Neutrophil (primary cell): ENCODE results near the gene ECHDC3.

Experiments used
- H3K27ac ChIP-seq: fragments of 200-600 bp; sonication (generic); 2 replicates; pipeline ENCODE4 v1.5.1; 2016; ENCODE audit warnings: mild to moderate bottlenecking, moderate library complexity
- H3K27me3 ChIP-seq: fragments of 200-600 bp; sonication (generic); 2 replicates; pipeline ENCODE4 v1.6.0; 2016; ENCODE audit warnings: mild to moderate bottlenecking
- H3K36me3 ChIP-seq: fragments of 200-600 bp; sonication (generic); 2 replicates; pipeline ENCODE4 v1.5.1; 2017
- H3K4me1 ChIP-seq, 2 experiments: fragments of 200-600 bp in 1 of 2; sonication (generic) in 1 of 2; 1 replicate in 1 of 2; 2 replicates in 1 of 2; pipeline versions ENCODE4 v1.5.1 to v1.6.1; 2013 to 2016; ENCODE audit warnings: low read depth in 1 of 2, low read length in 1 of 2, mild to moderate bottlenecking in 1 of 2, moderate library complexity in 1 of 2; ENCODE audit not compliant: control insufficient read depth in 1 of 2, insufficient read depth in 1 of 2
- H3K4me3 ChIP-seq, 2 experiments: fragments of 200-600 bp in 1 of 2; sonication (generic) in 1 of 2; 1 replicate in 1 of 2; 2 replicates in 1 of 2; pipeline ENCODE4 v1.5.1; 2013 to 2016; ENCODE audit warnings: low read depth in 1 of 2, low read length in 1 of 2, mild to moderate bottlenecking in 1 of 2, moderate library complexity in 1 of 2
- H3K9me3 ChIP-seq: fragments of 200-600 bp; sonication (generic); 2 replicates; pipeline ENCODE4 v1.5.1; 2016
- CTCF ChIP-seq: fragments of 200-600 bp; sonication (generic); IDR thresholded peaks from 2 replicates; pipeline ENCODE4 v1.5.1; 2016; ENCODE audit warnings: antibody characterized with exemption

Gene ECHDC3, protein sequence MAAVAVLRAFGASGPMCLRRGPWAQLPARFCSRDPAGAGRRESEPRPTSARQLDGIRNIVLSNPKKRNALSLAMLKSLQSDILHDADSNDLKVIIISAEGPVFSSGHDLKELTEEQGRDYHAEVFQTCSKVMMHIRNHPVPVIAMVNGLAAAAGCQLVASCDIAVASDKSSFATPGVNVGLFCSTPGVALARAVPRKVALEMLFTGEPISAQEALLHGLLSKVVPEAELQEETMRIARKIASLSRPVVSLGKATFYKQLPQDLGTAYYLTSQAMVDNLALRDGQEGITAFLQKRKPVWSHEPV

GRCh38 chr10:11742009-11742778 lies at the start of gene ECHDC3:
Gene ECHDC3 (plus strand): TSS chr10:11742382. CDS start chr10:11742577, 195 bp downstream.
- Histone ChIP-seq H3K9me3 (no peaks in the 10 kb centered on the region), H3K27me3 (peaks cover 32% of the 10 kb centered on the region), H3K36me3 (no peaks in the 10 kb centered on the region), H3K4me1 (peaks cover 33 to 35% of the 10 kb centered on the region in 2 experiments), H3K4me3 (peak within 1 kb of the TSS; percentile 78 to 81), H3K27ac (peak within 1 kb of the TSS; percentile 75)
- TF ChIP-seq CTCF: peak; percentile 14

DNA sequence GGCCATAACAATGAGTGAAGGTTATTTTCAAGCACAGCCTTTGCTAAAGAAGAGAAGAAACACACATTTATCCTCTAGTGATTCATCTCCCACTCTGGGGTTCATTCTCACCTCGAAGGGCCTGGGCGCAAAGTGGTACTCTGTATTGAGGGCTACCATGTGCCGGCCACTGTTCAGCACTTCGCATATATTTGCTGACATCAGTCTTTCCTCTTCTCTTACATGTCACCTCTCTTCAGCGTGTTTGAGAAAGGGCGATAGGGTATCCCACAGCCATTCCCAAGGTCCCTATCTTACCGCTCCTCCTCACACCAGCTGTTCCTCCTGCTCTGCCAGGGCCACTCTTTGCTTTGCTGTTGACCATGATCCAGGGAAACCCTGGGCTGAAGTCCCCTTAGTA lies 48.8 kb upstream of the ECHDC3 start:
- H3K4me1 ChIP-seq: no peaks in the 10 kb centered on the region
- TF ChIP-seq CTCF: no peak
- no peak overlapping the region for H3K4me3 ChIP-seq
- peaks cover 7% of the 10 kb centered on the region for H3K27me3 ChIP-seq
- H3K36me3 ChIP-seq: no peaks in the 10 kb centered on the region
- no peak overlapping the region for H3K27ac ChIP-seq
- H3K9me3 ChIP-seq: no peaks in the 10 kb centered on the region

- H3K27me3 ChIP-seq: peaks cover 7% of the 10 kb centered on the region
- no peak overlapping the region for H3K4me3 ChIP-seq
- H3K4me1 ChIP-seq: peaks cover 12% of the 10 kb centered on the region in 2 experiments
- no peak overlapping the region for H3K27ac ChIP-seq
- no peaks in the 10 kb centered on the region for H3K9me3 ChIP-seq
- no peaks in the 10 kb centered on the region for H3K36me3 ChIP-seq
- no peak for TF ChIP-seq CTCF
Measured at GRCh38 chr10:11695779-11696178, 46.4 kb upstream of the ECHDC3 start.

DNA sequence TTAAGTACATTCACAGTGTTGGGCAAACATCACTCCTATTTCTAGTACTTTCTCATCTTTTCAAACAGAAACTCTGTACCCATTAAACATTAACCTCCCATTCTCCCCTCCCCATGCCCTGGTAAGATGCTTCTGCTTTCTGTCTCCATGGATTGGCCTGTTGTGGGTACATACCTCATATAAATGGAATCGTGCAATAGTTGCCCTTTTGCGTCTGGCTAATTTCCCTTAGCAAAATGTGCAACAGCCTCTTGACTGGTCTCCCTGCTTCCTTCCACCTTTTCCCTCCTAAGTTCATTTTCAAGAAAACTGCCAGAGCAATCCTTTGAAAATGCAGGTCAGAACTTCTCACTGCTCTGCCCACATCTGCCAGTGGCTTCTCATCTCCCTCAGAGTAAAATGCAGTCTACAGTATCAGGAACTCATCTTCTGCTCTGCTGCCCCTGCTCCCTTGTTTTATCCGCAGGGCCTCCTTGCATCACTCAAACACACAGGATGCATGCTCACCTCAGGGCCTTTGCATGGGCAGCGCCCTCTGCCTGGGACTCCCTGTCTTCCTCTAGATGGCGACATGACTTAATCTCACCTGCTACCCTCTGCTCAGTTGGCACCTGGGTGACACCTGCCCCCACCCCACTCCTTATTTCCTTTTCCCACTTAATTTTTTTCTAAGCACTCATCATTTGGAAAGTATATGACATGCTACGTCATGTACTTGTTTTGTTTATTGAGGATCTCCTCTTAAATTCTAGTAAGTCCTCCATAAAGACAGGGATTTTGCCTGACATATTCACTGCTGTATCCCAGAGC lies 44.3 kb upstream of the ECHDC3 start:
- peaks cover 7% of the 10 kb centered on the region for H3K27me3 ChIP-seq
- H3K4me1 ChIP-seq: peaks cover 12% of the 10 kb centered on the region in 2 experiments
- no peak overlapping the region for H3K27ac ChIP-seq
- no peaks in the 10 kb centered on the region for H3K36me3 ChIP-seq
- H3K9me3 ChIP-seq: no peaks in the 10 kb centered on the region
- no peak for TF ChIP-seq CTCF
- no peak overlapping the region for H3K4me3 ChIP-seq

GRCh38 chr10:11698691-11699549 lies 43.3 kb upstream of the ECHDC3 start:
- peaks cover 12% of the 10 kb centered on the region in 2 experiments for H3K4me1 ChIP-seq
- peaks cover 7% of the 10 kb centered on the region for H3K27me3 ChIP-seq
- no peak for TF ChIP-seq CTCF
- peak overlapping the region; percentile 30 for H3K27ac ChIP-seq
- no peaks in the 10 kb centered on the region for H3K36me3 ChIP-seq
- no peak overlapping the region for H3K4me3 ChIP-seq
- H3K9me3 ChIP-seq: no peaks in the 10 kb centered on the region
